HG02870 (cell line): ENCODE measurements around the gene SCN2A.

Experiments used
- ATAC-seq: cut with Tn5 transposase; IDR thresholded peaks from one replicate; pipeline ENCODE4 v1.9.1; 2021; ENCODE audit warnings: mild to moderate bottlenecking, moderate library complexity; ENCODE audit not compliant: unreplicated experiment

The SCN2A gene

GRCh38 chr2:165239230-165239629, at the start of gene SCN2A:
Gene SCN2A, plus strand, starts transcription at chr2:165239414. Its CDS starts 56,410 bp downstream, at chr2:165295824.
- peak; percentile 78 for ATAC-seq

GRCh38 chr2:165191096-165191728, 48.0 kb upstream of the SCN2A start:
- ATAC-seq = no peak

- no peak for ATAC-seq
Observed at GRCh38 chr2:165192729-165193128, 46.5 kb upstream of the SCN2A start.

GRCh38 chr2:165193178-165193777, 45.9 kb upstream of the SCN2A start:
- peak; percentile 96 for ATAC-seq

GRCh38 chr2:165196411-165196810, 42.8 kb upstream of the SCN2A start:
- ATAC-seq = no peak

GRCh38 chr2:165197346-165197745, 41.9 kb upstream of the SCN2A start:
- ATAC-seq = no peak

GRCh38 chr2:165198181-165198580, 41.0 kb upstream of the SCN2A start:
- no peak for ATAC-seq

- ATAC-seq = no peak
Observed at GRCh38 chr2:165202239-165202638, 37.0 kb upstream of the SCN2A start.

GRCh38 chr2:165203689-165204559, 35.3 kb upstream of the SCN2A start, which contains the start of gene SCN3A:
Gene SCN3A, minus strand, starts transcription at chr2:165204050. Its CDS starts 27,656 bp downstream, at chr2:165176394.
- ATAC-seq = peak; percentile 71

GRCh38 chr2:165205865-165206264, 33.3 kb upstream of the SCN2A start:
- no peak for ATAC-seq

- ATAC-seq = no peak
Observed at GRCh38 chr2:165208094-165208493, 31.1 kb upstream of the SCN2A start.

- no peak for ATAC-seq
Observed at GRCh38 chr2:165214093-165214492, 25.1 kb upstream of the SCN2A start.

- no peak for ATAC-seq
Observed at GRCh38 chr2:165219481-165219880, 19.7 kb upstream of the SCN2A start.

- no peak for ATAC-seq
Observed at GRCh38 chr2:165224941-165225340, 14.3 kb upstream of the SCN2A start.

- ATAC-seq = no peak
Observed at GRCh38 chr2:165227571-165227970, 11.6 kb upstream of the SCN2A start.

GRCh38 chr2:165237056-165237455, 2.2 kb upstream of the SCN2A start:
- no peak for ATAC-seq

GRCh38 chr2:165238295-165238694, 919 bp upstream of the SCN2A start:
- no peak for ATAC-seq

GRCh38 chr2:165239856-165240515, 772 bp downstream of the SCN2A start:
- no peak for ATAC-seq

- no peak for ATAC-seq
Observed at GRCh38 chr2:165240916-165241315, 1.7 kb downstream of the SCN2A start.

GRCh38 chr2:165245081-165245793, 6.0 kb downstream of the SCN2A start:
- ATAC-seq = no peak

GRCh38 chr2:165248238-165248637, 9.0 kb downstream of the SCN2A start:
- ATAC-seq = no peak
